Fibroblast of lung (primary cell): ENCODE data around the gene TNRC18. TPM values are rescaled to one million over a fixed set of nuclear protein-coding genes. Genes with fewer than 3 reads are reported as not detected.
"Not testable (repeated sequence)": the region's sequence is repeated elsewhere in the genome, so short reads cannot be mapped to it uniquely, and the experiment has no call there.

ENCODE experiments used
- DNase-seq, 2 donors: peaks; one replicate each; pipeline versions ENCODE4 v3.0.0 to v3.0.0-alpha.2; 2010; ENCODE audit warnings: low read depth in 2 of 2
- H2AFZ ChIP-seq: 2 replicates; pipeline ENCODE4 v1.5.1; 2012; ENCODE audit warnings: low read length, control low read depth, inconsistent platforms
- H3K27ac ChIP-seq: 2 replicates; pipeline ENCODE4 v1.5.1; 2011; ENCODE audit warnings: low read length, control low read depth; ENCODE audit not compliant: insufficient read depth
- H3K27me3 ChIP-seq: 2 replicates; pipeline ENCODE4 v1.5.1; 2011; ENCODE audit warnings: mild to moderate bottlenecking, low read length; ENCODE audit not compliant: control insufficient read depth, insufficient read depth
- H3K36me3 ChIP-seq: 2 replicates; pipeline ENCODE4 v1.5.1; 2011; ENCODE audit warnings: low read length; ENCODE audit not compliant: control insufficient read depth, insufficient read depth
- H3K4me1 ChIP-seq: 2 replicates; pipeline ENCODE4 v1.5.1; 2011; ENCODE audit warnings: low read length; ENCODE audit not compliant: control insufficient read depth, insufficient read depth; ENCODE audit errors: extremely low read depth
- H3K4me2 ChIP-seq: 2 replicates; pipeline ENCODE4 v1.5.1; 2011; ENCODE audit warnings: low read length, control low read depth; ENCODE audit not compliant: insufficient read depth; ENCODE audit errors: extremely low read depth
- H3K4me3 ChIP-seq, 4 experiments: fragments of 200-600 bp in 1 of 4; sonication (generic) in 1 of 4; replicated peaks in 1 of 4; 2 replicates each; pipeline ENCODE4 v1.5.1; 2011 to 2016; ENCODE audit warnings: low read length in 4 of 4, low read depth in 3 of 4, mild to moderate bottlenecking in 3 of 4, control low read depth in 2 of 4, inconsistent platforms in 1 of 4, mixed read lengths in 1 of 4; ENCODE audit not compliant: insufficient read depth in 1 of 4; ENCODE audit errors: control extremely low read depth in 1 of 4
- H3K79me2 ChIP-seq: 2 replicates; pipeline ENCODE4 v1.5.1; 2012; ENCODE audit warnings: mild to moderate bottlenecking, low read length, inconsistent platforms; ENCODE audit not compliant: control insufficient read depth, insufficient read depth
- H3K9ac ChIP-seq: 2 replicates; pipeline ENCODE4 v1.5.1; 2011; ENCODE audit warnings: mild to moderate bottlenecking, low read length, control low read depth; ENCODE audit not compliant: insufficient read depth
- H3K9me3 ChIP-seq: 2 replicates; pipeline ENCODE4 v1.5.1; 2012; ENCODE audit warnings: low read depth, low read length; ENCODE audit not compliant: control insufficient read depth, insufficient read depth
- H4K20me1 ChIP-seq: 2 replicates; pipeline ENCODE4 v1.5.1; 2011; ENCODE audit warnings: low read length; ENCODE audit not compliant: control insufficient read depth, insufficient read depth; ENCODE audit errors: extremely low read depth
- EZH2 ChIP-seq: IDR thresholded peaks from 2 replicates; pipeline ENCODE4 v1.5.1; 2012; ENCODE audit warnings: low read length, control low read depth, mild to moderate bottlenecking; ENCODE audit errors: missing control alignments
- polyA minus RNA-seq: library from RNA; depleted of rRNA, polyadenylated mRNA; stranded (reverse); fragments of >200 nt; gene quantifications from 2 replicates; pipeline ENCODE4 v1.2.3, GENCODE V29; 2011; ENCODE audit warnings: low replicate concordance
- polyA plus RNA-seq, 2 donors: library from polyadenylated mRNA; depleted of rRNA in 1 of 2; stranded (reverse) in 1 of 2; unstranded in 1 of 2; fragments of >200 nt; gene quantifications; 2 replicates each; pipeline ENCODE4 v1.2.1, GENCODE V29; 2011 to 2012; ENCODE audit warnings: missing spikeins in 1 of 2
- total RNA-seq: library from RNA; depleted of rRNA; stranded (reverse); fragments of >200 nt; gene quantifications from 2 replicates; pipeline ENCODE4 v1.2.1, GENCODE V29; 2014
- TF ChIP-seq, protein P1 (sequence below), 2 donors: IDR thresholded peaks in 1 of 2; conservative IDR thresholded peaks in 1 of 2; 1 replicate in 1 of 2; 2 replicates in 1 of 2; pipeline ENCODE4 v1.5.1; 2011 to 2012; ENCODE audit warnings: low read length in 2 of 2, control low read depth in 1 of 2, inconsistent platforms in 1 of 2, low read depth in 1 of 2, mild to moderate bottlenecking in 1 of 2

TNRC18 gene, protein sequence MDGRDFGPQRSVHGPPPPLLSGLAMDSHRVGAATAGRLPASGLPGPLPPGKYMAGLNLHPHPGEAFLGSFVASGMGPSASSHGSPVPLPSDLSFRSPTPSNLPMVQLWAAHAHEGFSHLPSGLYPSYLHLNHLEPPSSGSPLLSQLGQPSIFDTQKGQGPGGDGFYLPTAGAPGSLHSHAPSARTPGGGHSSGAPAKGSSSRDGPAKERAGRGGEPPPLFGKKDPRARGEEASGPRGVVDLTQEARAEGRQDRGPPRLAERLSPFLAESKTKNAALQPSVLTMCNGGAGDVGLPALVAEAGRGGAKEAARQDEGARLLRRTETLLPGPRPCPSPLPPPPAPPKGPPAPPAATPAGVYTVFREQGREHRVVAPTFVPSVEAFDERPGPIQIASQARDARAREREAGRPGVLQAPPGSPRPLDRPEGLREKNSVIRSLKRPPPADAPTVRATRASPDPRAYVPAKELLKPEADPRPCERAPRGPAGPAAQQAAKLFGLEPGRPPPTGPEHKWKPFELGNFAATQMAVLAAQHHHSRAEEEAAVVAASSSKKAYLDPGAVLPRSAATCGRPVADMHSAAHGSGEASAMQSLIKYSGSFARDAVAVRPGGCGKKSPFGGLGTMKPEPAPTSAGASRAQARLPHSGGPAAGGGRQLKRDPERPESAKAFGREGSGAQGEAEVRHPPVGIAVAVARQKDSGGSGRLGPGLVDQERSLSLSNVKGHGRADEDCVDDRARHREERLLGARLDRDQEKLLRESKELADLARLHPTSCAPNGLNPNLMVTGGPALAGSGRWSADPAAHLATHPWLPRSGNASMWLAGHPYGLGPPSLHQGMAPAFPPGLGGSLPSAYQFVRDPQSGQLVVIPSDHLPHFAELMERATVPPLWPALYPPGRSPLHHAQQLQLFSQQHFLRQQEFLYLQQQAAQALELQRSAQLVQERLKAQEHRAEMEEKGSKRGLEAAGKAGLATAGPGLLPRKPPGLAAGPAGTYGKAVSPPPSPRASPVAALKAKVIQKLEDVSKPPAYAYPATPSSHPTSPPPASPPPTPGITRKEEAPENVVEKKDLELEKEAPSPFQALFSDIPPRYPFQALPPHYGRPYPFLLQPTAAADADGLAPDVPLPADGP (N-terminal part only)
- total RNA-seq (32.1 and 38.5 TPM in 2 replicates), polyA plus RNA-seq (19.7 and 21.7 TPM in 2 replicates), polyA minus RNA-seq (145 and 179 TPM in 2 replicates)
- polyA plus RNA-seq (2012), result 51.5 and 68.1 TPM in 2 replicates

DNA sequence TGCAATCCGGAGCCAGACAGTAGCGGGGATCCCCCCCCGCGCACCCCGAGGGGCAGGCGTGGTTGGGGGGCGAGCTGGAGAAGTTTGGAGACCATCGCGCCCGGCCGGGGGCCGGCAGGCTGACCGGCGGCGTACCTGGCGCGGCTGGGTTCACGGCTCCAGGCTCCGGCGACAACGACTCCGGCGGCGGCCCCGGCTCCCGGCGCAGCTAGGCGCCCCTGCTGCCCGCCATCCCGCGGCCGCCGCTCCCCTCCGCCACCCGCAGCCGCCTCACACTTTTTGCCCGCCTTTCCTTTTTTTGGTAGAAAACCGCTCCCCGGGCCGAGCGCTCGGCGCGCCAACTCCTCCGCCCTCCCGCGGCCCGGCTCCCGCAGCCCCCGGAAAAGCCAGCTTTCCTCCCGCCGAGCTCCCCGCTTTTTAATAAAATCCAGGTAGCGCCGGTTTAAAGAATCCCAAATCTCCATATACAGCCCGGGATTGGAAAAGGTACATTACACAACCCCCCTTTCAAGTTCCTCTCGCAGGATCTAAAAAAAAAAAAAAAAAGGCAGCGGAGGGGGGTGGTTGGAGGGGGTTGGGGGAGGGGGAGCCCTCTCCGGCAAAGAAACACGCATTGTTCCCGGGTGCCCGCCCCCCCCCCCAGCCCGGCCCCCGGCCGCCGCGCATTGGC lies at the start of gene TNRC18:
TNRC18 (minus strand) TSS at position 529 of the 670 bp plus-strand sequence. CDS start 2,588 bp downstream, outside the sequence.
- H3K27ac ChIP-seq, result peak within 1 kb of the TSS; percentile 99
- H3K9ac ChIP-seq, result peak within 1 kb of the TSS; percentile 94
- DNase-seq, result no peak
- H3K4me2 ChIP-seq, result peak within 1 kb of the TSS; percentile 96
- H4K20me1 ChIP-seq, result no peaks in the 10 kb centered on the region
- TF ChIP-seq, protein P1, sequence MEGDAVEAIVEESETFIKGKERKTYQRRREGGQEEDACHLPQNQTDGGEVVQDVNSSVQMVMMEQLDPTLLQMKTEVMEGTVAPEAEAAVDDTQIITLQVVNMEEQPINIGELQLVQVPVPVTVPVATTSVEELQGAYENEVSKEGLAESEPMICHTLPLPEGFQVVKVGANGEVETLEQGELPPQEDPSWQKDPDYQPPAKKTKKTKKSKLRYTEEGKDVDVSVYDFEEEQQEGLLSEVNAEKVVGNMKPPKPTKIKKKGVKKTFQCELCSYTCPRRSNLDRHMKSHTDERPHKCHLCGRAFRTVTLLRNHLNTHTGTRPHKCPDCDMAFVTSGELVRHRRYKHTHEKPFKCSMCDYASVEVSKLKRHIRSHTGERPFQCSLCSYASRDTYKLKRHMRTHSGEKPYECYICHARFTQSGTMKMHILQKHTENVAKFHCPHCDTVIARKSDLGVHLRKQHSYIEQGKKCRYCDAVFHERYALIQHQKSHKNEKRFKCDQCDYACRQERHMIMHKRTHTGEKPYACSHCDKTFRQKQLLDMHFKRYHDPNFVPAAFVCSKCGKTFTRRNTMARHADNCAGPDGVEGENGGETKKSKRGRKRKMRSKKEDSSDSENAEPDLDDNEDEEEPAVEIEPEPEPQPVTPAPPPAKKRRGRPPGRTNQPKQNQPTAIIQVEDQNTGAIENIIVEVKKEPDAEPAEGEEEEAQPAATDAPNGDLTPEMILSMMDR (conservative IDR thresholded peaks at IDR 0.05 in 1 of 2, IDR thresholded peaks at IDR 0.05 in 1 of 2; ENCODE audit: low read depth in 1 of 2, low read length in 2 of 2), result no peak
- no peak for TF ChIP-seq EZH2
- H3K79me2 ChIP-seq, result peaks cover 92% of the 10 kb centered on the region
- H3K9me3 ChIP-seq, result no peaks in the 10 kb centered on the region
- H3K27me3 ChIP-seq, result no peaks in the 10 kb centered on the region
- H2AFZ ChIP-seq, result no peak within 1 kb of the TSS
- H3K4me3 ChIP-seq, result peak within 1 kb of the TSS; percentile 92 to 99 (median 96)
- H3K36me3 ChIP-seq, result peaks cover 4% of the 10 kb centered on the region
- peaks cover 5% of the 10 kb centered on the region for H3K4me1 ChIP-seq

DNA sequence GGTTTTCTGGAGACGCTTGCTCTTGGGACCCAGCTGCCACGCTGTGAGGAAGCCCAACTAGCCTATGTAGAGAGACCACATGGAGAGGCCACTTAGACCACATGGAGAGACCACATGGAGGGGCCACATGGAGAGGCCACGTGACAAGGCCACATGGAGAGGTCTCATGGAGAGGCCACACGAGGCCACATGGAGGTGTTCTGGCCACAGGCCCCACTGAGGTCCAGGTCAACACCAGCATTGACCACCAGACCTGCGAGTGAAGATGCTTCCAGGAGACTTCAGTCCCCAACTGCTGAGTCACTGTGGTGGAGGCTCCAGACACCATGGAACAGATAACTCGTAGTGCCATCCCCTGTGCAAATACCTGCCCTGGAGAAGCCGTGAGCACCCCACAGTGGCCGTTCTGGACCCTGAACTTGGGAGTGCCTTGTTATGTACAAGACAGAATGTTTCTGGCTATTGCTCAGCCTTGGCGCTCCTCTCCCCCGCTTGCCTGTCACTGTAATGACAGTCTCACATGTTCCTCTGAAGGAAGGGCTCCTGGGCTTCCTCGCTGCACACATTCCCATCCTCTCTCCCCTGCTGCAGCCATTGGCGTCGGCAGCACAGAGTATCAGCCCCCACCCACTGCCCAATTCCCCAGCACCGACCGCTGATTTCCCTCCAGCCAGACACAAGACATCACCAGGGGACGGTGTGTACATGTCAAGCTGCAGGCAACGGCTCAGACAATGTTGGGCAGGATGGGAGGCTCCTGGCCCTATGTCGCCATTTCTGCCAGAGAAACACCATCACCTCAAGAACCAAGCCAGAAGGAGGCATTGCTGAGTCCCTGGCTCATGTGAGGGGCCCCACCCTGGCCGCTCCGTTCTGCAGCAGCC lies 49.0 kb upstream of the TNRC18 start:
- no peak for DNase-seq
- TF ChIP-seq, protein P1 (conservative IDR thresholded peaks at IDR 0.05 in 1 of 2, IDR thresholded peaks at IDR 0.05 in 1 of 2; ENCODE audit: low read depth in 1 of 2, low read length in 2 of 2), result no peak
- no peak for TF ChIP-seq EZH2
- H3K27ac ChIP-seq, result no peak overlapping the region
- H3K4me1 ChIP-seq, result peaks cover 2% of the 10 kb centered on the region
- no peaks in the 10 kb centered on the region for H3K9me3 ChIP-seq
- H3K4me3 ChIP-seq, result no peak overlapping the region
- H4K20me1 ChIP-seq, result no peaks in the 10 kb centered on the region
- H3K27me3 ChIP-seq, result no peaks in the 10 kb centered on the region
- no peaks in the 10 kb centered on the region for H3K36me3 ChIP-seq
- no peak overlapping the region for H3K9ac ChIP-seq
- H3K79me2 ChIP-seq, result no peaks in the 10 kb centered on the region
- no peak overlapping the region for H3K4me2 ChIP-seq
- H2AFZ ChIP-seq, result no peak overlapping the region

DNA sequence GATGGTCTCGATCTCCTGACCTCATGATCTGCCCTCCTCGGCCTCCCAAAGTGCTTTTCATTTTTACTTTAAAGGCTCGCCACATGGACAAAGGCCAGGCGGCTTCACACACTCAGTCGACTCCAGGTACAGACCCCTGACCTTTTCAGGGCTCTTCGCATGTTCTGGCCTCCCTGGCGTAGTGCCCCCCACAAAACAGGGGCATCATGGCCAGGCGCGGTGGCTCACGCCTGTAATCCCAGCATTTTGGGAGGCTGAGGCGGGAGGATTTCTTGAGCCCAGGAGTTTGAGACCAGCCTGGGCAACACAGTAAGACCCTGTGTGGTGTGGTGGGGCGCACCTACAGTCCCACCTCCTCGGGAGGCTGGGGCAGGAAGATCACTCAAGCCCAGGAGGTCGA lies 48.0 kb upstream of the TNRC18 start:
- not testable (repeated sequence) for H3K9me3 ChIP-seq, H3K9ac ChIP-seq, H3K36me3 ChIP-seq, H3K4me2 ChIP-seq, H2AFZ ChIP-seq, H3K27ac ChIP-seq, H3K79me2 ChIP-seq, H4K20me1 ChIP-seq, H3K4me3 ChIP-seq, H3K27me3 ChIP-seq, H3K4me1 ChIP-seq, DNase-seq
